HepG2 (cell line): Measurements from ENCODE around the gene ZNF845. TPM values are rescaled to one million over a fixed set of nuclear protein-coding genes. Genes with fewer than 3 reads are reported as not detected.

Experiments
- ATAC-seq: fragments of 200-7000 bp; cut with Tn5 transposase; 3 replicates; pipeline ENCODE4 v1.9.1; 2020; ENCODE audit warnings: mild to moderate bottlenecking, moderate library complexity
- BruUV-seq: library from RNA; stranded (reverse); fragments of 400-500 nt; replicated peaks from 2 replicates; lab custom pipeline; 2021; lab: Mats Ljungman, UMichigan
- CTCF ChIA-PET: fragments of 300-600 bp; formaldehyde crosslinking; extraction: SDS; loops from one replicate; lab custom pipeline; 2021; ENCODE audit warnings: low total read pairs, inconsistent platforms, low intra/inter-chr PET ratio; lab: Yijun Ruan, JAX
- POLR2A ChIA-PET: fragments of 350-600 bp; sonication (Branson Sonifier 250); formaldehyde crosslinking; loops from one replicate; lab custom pipeline; 2020; ENCODE audit warnings: antibody characterized with exemption, inconsistent platforms; lab: Yijun Ruan, JAX
- DNase-seq: peaks from one replicate; pipeline ENCODE4 v3.0.0-alpha.2; 2015; ENCODE audit warnings: low spot score
- FAIRE-seq: peaks from 3 replicates; lab custom pipeline; 2011; peaks lifted over from hg19 to GRCh38; lab: Jason Lieb, UNC
- H2AFZ ChIP-seq: one replicate; pipeline ENCODE4 v1.6.1; 2011; ENCODE audit warnings: low read length, inconsistent platforms
- H3K27ac ChIP-seq: fragments of 300-600 bp; 3 replicates; pipeline ENCODE4 v1.8.0; 2011; ENCODE audit warnings: mixed run types, mild to moderate bottlenecking, mixed read lengths, low read length, inconsistent platforms; ENCODE audit not compliant: insufficient read depth; ENCODE audit errors: extremely low read length
- H3K27me3 ChIP-seq, 2 experiments: fragments of 200-600 bp in 1 of 2; 2 replicates in 1 of 2; 3 replicates in 1 of 2; pipeline versions ENCODE4 v1.6.0 to v1.8.0; 2011; ENCODE audit warnings: low read length in 2 of 2, mild to moderate bottlenecking in 2 of 2, moderate library complexity in 2 of 2, inconsistent platforms in 1 of 2; ENCODE audit not compliant: insufficient read depth in 2 of 2, control insufficient read depth in 1 of 2
- H3K36me3 ChIP-seq, 2 experiments: fragments of 200-600 bp in 1 of 2; replicated peaks in 1 of 2; 2 replicates in 1 of 2; 3 replicates in 1 of 2; pipeline versions ENCODE4 v1.5.1 to v1.8.0; 2011; ENCODE audit warnings: low read length in 2 of 2, inconsistent platforms in 1 of 2; ENCODE audit not compliant: insufficient read depth in 2 of 2, control insufficient read depth in 1 of 2
- H3K4me1 ChIP-seq: 2 replicates; pipeline ENCODE4 v1.5.1; 2012; ENCODE audit warnings: low read length, inconsistent platforms; ENCODE audit not compliant: insufficient read depth
- H3K4me2 ChIP-seq: 2 replicates; pipeline ENCODE4 v1.6.0; 2011; ENCODE audit warnings: low read depth, low read length, inconsistent platforms
- H3K4me3 ChIP-seq, 3 experiments: fragments of 200-600 bp in 1 of 3; sonication (generic), shearing (Covaris generic) in 1 of 3; replicated peaks in 1 of 3; 2 replicates each; pipeline ENCODE4 v1.5.1; 2011 to 2016; ENCODE audit warnings: low read length in 3 of 3, inconsistent platforms in 2 of 3, low read depth in 2 of 3, mild to moderate bottlenecking in 2 of 3, control low read depth in 1 of 3, mixed read lengths in 1 of 3; ENCODE audit not compliant: insufficient read depth in 1 of 3
- H3K79me2 ChIP-seq: one replicate; pipeline ENCODE4 v1.6.1; 2011; ENCODE audit warnings: low read length, inconsistent platforms; ENCODE audit not compliant: insufficient read depth
- H3K9ac ChIP-seq: 2 replicates; pipeline ENCODE4 v1.6.0; 2011; ENCODE audit warnings: mild to moderate bottlenecking, low read depth, low read length, inconsistent platforms; ENCODE audit not compliant: insufficient read depth
- H3K9me3 ChIP-seq: 2 replicates; pipeline ENCODE4 v1.5.1; 2012; ENCODE audit warnings: mild to moderate bottlenecking, low read length
- H4K20me1 ChIP-seq: 2 replicates; pipeline ENCODE4 v1.6.0; 2011; ENCODE audit warnings: inconsistent platforms, mild to moderate bottlenecking, low read length, moderate library complexity; ENCODE audit not compliant: insufficient read depth
- ELF3 ChIP-seq: IDR thresholded peaks from 2 replicates; pipeline ENCODE4 v1.6.1; 2016; ENCODE audit warnings: missing genetic modification reagents, missing compliant biosample characterization
- IKZF5 ChIP-seq: IDR thresholded peaks from 2 replicates; pipeline ENCODE4 v1.6.1; 2018; ENCODE audit warnings: missing genetic modification reagents, mild to moderate bottlenecking, missing compliant biosample characterization
- MAFK ChIP-seq, 2 experiments: IDR thresholded peaks in 1 of 2; conservative IDR thresholded peaks in 1 of 2; 2 replicates each; pipeline ENCODE4 v1.6.1; 2011; ENCODE audit warnings: improper control_type of control experiment in 2 of 2, low read length in 2 of 2
- MIER2 ChIP-seq: IDR thresholded peaks from 2 replicates; pipeline ENCODE4 v1.6.1; 2016; ENCODE audit warnings: missing biosample characterization, missing genetic modification reagents
- NFKB2 ChIP-seq: sonication (generic); formaldehyde crosslinking; IDR thresholded peaks from 2 replicates; pipeline ENCODE4 v1.4.0; 2020; ENCODE audit warnings: missing genetic modification reagents, borderline replicate concordance
- NPAS2 ChIP-seq: sonication (generic); formaldehyde crosslinking; IDR thresholded peaks from 2 replicates; pipeline ENCODE4 v1.8.0; 2022; ENCODE audit warnings: mild to moderate bottlenecking, missing genetic modification reagents, borderline replicate concordance
- PHB2 ChIP-seq: fragments of 450-650 bp; IDR thresholded peaks from 2 replicates; pipeline ENCODE4 v1.6.1; 2018; ENCODE audit not compliant: partially characterized antibody
- PREB ChIP-seq: sonication (generic); formaldehyde crosslinking; IDR thresholded peaks from 2 replicates; pipeline ENCODE4 v1.4.0; 2020; ENCODE audit warnings: missing genetic modification reagents
- SSRP1 ChIP-seq: IDR thresholded peaks from 2 replicates; pipeline ENCODE4 v1.6.1; 2016; ENCODE audit warnings: control low read depth
- THAP8 ChIP-seq: sonication (generic); formaldehyde crosslinking; IDR thresholded peaks from 2 replicates; pipeline ENCODE4 v1.5.1; 2020; ENCODE audit warnings: missing genetic modification reagents, mild to moderate bottlenecking, borderline replicate concordance
- TMF1 ChIP-seq: sonication (generic); formaldehyde crosslinking; IDR thresholded peaks from 2 replicates; pipeline ENCODE4 v1.8.1; 2022; ENCODE audit warnings: low read depth, missing genetic modification reagents
- ZNF17 ChIP-seq: sonication (generic); formaldehyde crosslinking; IDR thresholded peaks from 2 replicates; pipeline ENCODE4 v1.5.0; 2020; ENCODE audit warnings: mild to moderate bottlenecking, missing genetic modification reagents
- ZNF552 ChIP-seq: sonication (generic); formaldehyde crosslinking; IDR thresholded peaks from 2 replicates; pipeline ENCODE4 v1.9.0; 2022; ENCODE audit warnings: missing genetic modification reagents, mild to moderate bottlenecking, borderline replicate concordance
- ZNF660 ChIP-seq: sonication (generic); formaldehyde crosslinking; IDR thresholded peaks from 2 replicates; pipeline ENCODE4 v1.5.1; 2020; ENCODE audit warnings: mild to moderate bottlenecking, low read depth, missing genetic modification reagents, borderline replicate concordance
- ZNF710 ChIP-seq: sonication (generic); formaldehyde crosslinking; IDR thresholded peaks from 2 replicates; pipeline ENCODE4 v1.5.0; 2020; ENCODE audit warnings: mild to moderate bottlenecking, missing genetic modification reagents, borderline replicate concordance
- ZNF747 ChIP-seq: sonication (generic); formaldehyde crosslinking; IDR thresholded peaks from 2 replicates; pipeline ENCODE4 v1.8.1; 2023; ENCODE audit warnings: missing genetic modification reagents, mild to moderate bottlenecking, borderline replicate concordance
- ZNF780A ChIP-seq: sonication (generic); formaldehyde crosslinking; IDR thresholded peaks from 2 replicates; pipeline ENCODE4 v1.8.0; 2022; ENCODE audit warnings: mild to moderate bottlenecking, missing genetic modification reagents, moderate library complexity
- ZNF878 ChIP-seq: sonication (generic); formaldehyde crosslinking; IDR thresholded peaks from 2 replicates; pipeline ENCODE4 v1.8.1; 2023; ENCODE audit warnings: mild to moderate bottlenecking, missing genetic modification reagents, moderate library complexity
- ZUFSP ChIP-seq: sonication (generic); formaldehyde crosslinking; IDR thresholded peaks from 2 replicates; pipeline ENCODE4 v1.9.0; 2021; ENCODE audit warnings: missing genetic modification reagents, mild to moderate bottlenecking, borderline replicate concordance
- WGBS: methylation state at CpG from one replicate; pipeline ENCODE4 v1.1.6; 2017; ENCODE audit warnings: low lambda C conversion rate; 5-methylcytosine and 5-hydroxymethylcytosine counted together
- in situ Hi-C: cut with HindIII; loops from 2 replicates; pipeline ENCODE4 v1.10.0; 2017; ENCODE audit warnings: low pct_unique_long_range_greater_than_20kb; ENCODE audit not compliant: extremely low pct_ligation_motif_present
- intact Hi-C: fragments of 100-400 bp; cut with micrococcal nuclease; formaldehyde crosslinking; loops from one replicate; pipeline ENCODE4 v1.10.0; 2022; ENCODE audit not compliant: unreplicated experiment
- polyA plus RNA-seq, 8 experiments: library from polyadenylated mRNA; depleted of rRNA in 3 of 8; stranded (reverse) in 7 of 8; unstranded in 1 of 8; fragments of >200 nt; fragmentation: Illumina TruSeq in 4 of 8; extraction: Trizol in 4 of 8; gene quantifications; 2 replicates each; pipeline versions ENCODE4 v1.2.1 to v1.2.3, GENCODE V29; 2011 to 2016; ENCODE audit warnings: low read depth in 4 of 8, missing spikeins in 1 of 8, mixed read lengths in 1 of 8; ENCODE audit not compliant: insufficient read depth in 1 of 8
- total RNA-seq, 5 experiments: library from RNA; depleted of rRNA; stranded (reverse); fragments of >200 nt; fragmentation: Illumina TruSeq; extraction: Trizol; gene quantifications; 2 replicates each; pipeline ENCODE4 v1.2.3, GENCODE V29; 2016; ENCODE audit warnings: low read depth in 1 of 5

ZNF845 gene
- total and polyA plus RNA-seq, 2 of the 13 experiments (the other 11 are each of a cell fraction or from before 2014, with no cell fraction given) = 1.7 to 9.6 TPM

- intact Hi-C loops = no loop called here
- peak; percentile 63 for ATAC-seq
- TF ChIP-seq ZNF710 (CRISPR knock-in tag) (no peak), PREB (CRISPR knock-in tag) (no peak), NPAS2 (CRISPR knock-in tag) (no peak), ELF3 (no peak), ZUFSP (CRISPR knock-in tag) (no peak), TMF1 (no peak), MAFK (conservative IDR thresholded peaks at IDR 0.05 in 1 of 2, IDR thresholded peaks at IDR 0.05 in 1 of 2; ENCODE audit: low read length in 2 of 2) (no peak), ZNF780A (no peak), IKZF5 (CRISPR knock-in tag) (no peak), ZNF747 (CRISPR knock-in tag) (no peak), MIER2 (CRISPR knock-in tag) (no peak), ZNF878 (CRISPR knock-in tag) (no peak), NFKB2 (CRISPR knock-in tag) (0 out of 2 replicates have a peak, but pooled peaks have one; percentile 14), THAP8 (no peak), PHB2 (no peak), ZNF17 (CRISPR knock-in tag) (no peak), SSRP1 (CRISPR knock-in tag) (no peak), ZNF552 (no peak), ZNF660 (CRISPR knock-in tag) (no peak)
Observed at GRCh38 chr19:53394522-53394973, 61.0 kb downstream of the ZNF845 start.

More at GRCh38 chr19:53394522-53394973, 61.0 kb downstream of the ZNF845 start:
- H2AFZ ChIP-seq = no peak overlapping the region
- no peaks in the 10 kb centered on the region for H3K27me3 ChIP-seq
- H3K27ac ChIP-seq = peak overlapping the region; percentile 57
- in situ Hi-C loops = no loop called here
- H3K4me1 ChIP-seq = peaks cover 18% of the 10 kb centered on the region
- POLR2A ChIA-PET = interaction anchor here (0.6 to 1.1 kb wide), 2 partner anchors 28 to 167 kb away, joined by 3 read pairs; no protein-coding TSS in a partner anchor
- peaks cover 0 to 6% of the 10 kb centered on the region in 2 experiments; a peak in 2 of 5 replicates for H3K36me3 ChIP-seq
- no TSS peak for BruUV-seq
- H3K9ac ChIP-seq = peak overlapping the region; percentile 64
- peak overlapping the region; percentile 91 for H3K4me2 ChIP-seq
- peaks cover 7% of the 10 kb centered on the region for H3K79me2 ChIP-seq
- H3K4me3 ChIP-seq = peak overlapping the region; percentile 79 to 85 (median 81)
- 6% methylated on average over 13 of the region's 18 CpGs for WGBS
- H4K20me1 ChIP-seq = no peaks in the 10 kb centered on the region
- CTCF ChIA-PET = interaction anchor here (0.8 kb wide), 1 partner anchor 200 kb away, joined by 3 read pairs; no protein-coding TSS in a partner anchor
- DNase-seq = peak; percentile 48
- H3K9me3 ChIP-seq = no peaks in the 10 kb centered on the region
- no peak for FAIRE-seq
